HCT116 (cell line): ENCODE results near the gene GNAO1. TPM values are rescaled to one million over a fixed set of nuclear protein-coding genes. Genes with fewer than 3 reads are reported as not detected.

Source experiments
- ATAC-seq: fragments of 200-7000 bp; cut with Tn5 transposase; 2 replicates; pipeline ENCODE4 v1.9.1; 2020; ENCODE audit warnings: mild to moderate bottlenecking, moderate library complexity
- BruUV-seq: library from RNA; stranded (reverse); fragments of 400-500 nt; replicated peaks from 2 replicates; lab custom pipeline; 2021; lab: Mats Ljungman, UMichigan
- CTCF ChIA-PET: fragments of 300-600 bp; sonication (Branson Sonifier 250); formaldehyde crosslinking; loops from one replicate; lab custom pipeline; 2021; ENCODE audit warnings: antibody characterized with exemption; lab: Charles Lee
- POLR2A ChIA-PET: fragments of 300-600, 350-600 bp; sonication (Branson Sonifier 250); formaldehyde crosslinking; loops from one replicate; lab custom pipeline; 2021; ENCODE audit warnings: antibody characterized with exemption; lab: Charles Lee
- RAD21 ChIA-PET, 2 experiments: fragments of 300-600 bp; sonication (Branson Sonifier 250); formaldehyde crosslinking; loops; one replicate each; lab custom pipeline; 2023; ENCODE audit warnings: low total read pairs in 2 of 2; ENCODE audit not compliant: uncharacterized antibody in 2 of 2, unreplicated experiment in 2 of 2, low non-redundant PET in 1 of 2; lab: Charles Lee
- DNase-seq: peaks from one replicate; pipeline ENCODE4 v3.0.0-alpha.2; 2010; ENCODE audit warnings: low read depth, low spot score
- H2AFZ ChIP-seq: fragments of 200-600 bp; shearing (Covaris generic), sonication (generic); 2 replicates; pipeline ENCODE4 v1.6.1; 2017; ENCODE audit warnings: low read depth, mixed run types, mixed read lengths, antibody characterized with exemption, low read length; ENCODE audit not compliant: poor library complexity, severe bottlenecking
- H3K27ac ChIP-seq: 2 replicates; pipeline ENCODE4 v1.5.1; 2012; ENCODE audit warnings: low read depth, low read length
- H3K27me3 ChIP-seq: fragments of 200-600 bp; sonication (generic); 2 replicates; pipeline ENCODE4 v1.6.1; 2016; ENCODE audit warnings: mixed run types, low read length, mixed read lengths; ENCODE audit not compliant: insufficient read depth
- H3K36me3 ChIP-seq, 2 experiments: fragments of 200-500 bp in 1 of 2; fragments of 200-600 bp in 1 of 2; sonication (Bioruptor generic) in 1 of 2; sonication (generic) in 1 of 2; 2 replicates each; pipeline versions ENCODE4 v1.5.1 to v1.6.1; 2014 to 2016; ENCODE audit warnings: low read length in 2 of 2, inconsistent platforms in 1 of 2, mixed read lengths in 1 of 2, mixed run types in 1 of 2; ENCODE audit not compliant: insufficient read depth in 2 of 2, control insufficient read depth in 1 of 2
- H3K4me1 ChIP-seq, 2 experiments: fragments of 200-600 bp in 1 of 2; sonication (generic) in 1 of 2; 2 replicates each; pipeline versions ENCODE4 v1.5.1 to v1.6.1; 2012 to 2017; ENCODE audit warnings: low read length in 2 of 2, inconsistent platforms in 1 of 2, mild to moderate bottlenecking in 1 of 2, mixed read lengths in 1 of 2, mixed run types in 1 of 2, moderate library complexity in 1 of 2; ENCODE audit not compliant: insufficient read depth in 2 of 2, control insufficient read depth in 1 of 2
- H3K4me2 ChIP-seq: fragments of 200-600 bp; sonication (generic); 2 replicates; pipeline ENCODE4 v1.6.1; 2017; ENCODE audit warnings: mixed run types, low read length, mixed read lengths
- H3K4me3 ChIP-seq, 2 experiments: fragments of 200-600 bp in 1 of 2; sonication (generic) in 1 of 2; replicated peaks in 1 of 2; 2 replicates each; pipeline ENCODE4 v1.5.1; 2011 to 2016; ENCODE audit warnings: low read length in 2 of 2, control low read depth in 1 of 2, low read depth in 1 of 2, mild to moderate bottlenecking in 1 of 2, mixed read lengths in 1 of 2, mixed run types in 1 of 2
- H3K79me2 ChIP-seq: fragments of 200-600 bp; sonication (generic); 2 replicates; pipeline ENCODE4 v1.6.1; 2017; ENCODE audit warnings: mild to moderate bottlenecking, mixed run types, low read length, moderate library complexity, mixed read lengths; ENCODE audit not compliant: insufficient read depth
- H3K9ac ChIP-seq: fragments of 200-600 bp; sonication (generic); 2 replicates; pipeline ENCODE4 v1.6.1; 2016; ENCODE audit warnings: low read length, mixed read lengths
- H3K9me2 ChIP-seq: fragments of 200-600 bp; sonication (generic), shearing (Covaris generic); 2 replicates; pipeline ENCODE4 v1.6.1; 2017; ENCODE audit warnings: mixed run types, mild to moderate bottlenecking, moderate library complexity; ENCODE audit not compliant: insufficient read depth
- H3K9me3 ChIP-seq, 2 experiments: fragments of 200-500 bp in 1 of 2; fragments of 200-600 bp in 1 of 2; sonication (Bioruptor generic) in 1 of 2; sonication (generic) in 1 of 2; 2 replicates each; pipeline ENCODE4 v1.6.1; 2014 to 2017; ENCODE audit warnings: low read length in 2 of 2, mixed read lengths in 2 of 2, inconsistent platforms in 1 of 2, low read depth in 1 of 2, mild to moderate bottlenecking in 1 of 2, mixed run types in 1 of 2, moderate library complexity in 1 of 2; ENCODE audit not compliant: control insufficient read depth in 1 of 2, insufficient read depth in 1 of 2
- H4K20me1 ChIP-seq: fragments of 200-600 bp; sonication (generic), shearing (Covaris generic); 2 replicates; pipeline ENCODE4 v1.6.1; 2017; ENCODE audit warnings: mixed run types, mild to moderate bottlenecking, moderate library complexity; ENCODE audit not compliant: insufficient read depth
- CBX3 ChIP-seq: IDR thresholded peaks from 2 replicates; pipeline ENCODE4 v1.6.1; 2012; ENCODE audit warnings: low read depth
- EGR1 ChIP-seq: IDR thresholded peaks from 2 replicates; pipeline ENCODE4 v1.6.1; 2012; ENCODE audit warnings: low read depth
- EZH2phosphoT487 ChIP-seq: fragments of 200-600 bp; IDR thresholded peaks from 2 replicates; pipeline ENCODE4 v1.6.1; 2018; ENCODE audit warnings: antibody characterized with exemption, borderline replicate concordance
- FOSL1 ChIP-seq: IDR thresholded peaks from 2 replicates; pipeline ENCODE4 v1.6.1; 2012; ENCODE audit warnings: low read depth
- SIN3A ChIP-seq: IDR thresholded peaks from 2 replicates; pipeline ENCODE4 v1.6.1; 2012; ENCODE audit warnings: low read depth
- SP1 ChIP-seq: IDR thresholded peaks from 2 replicates; pipeline ENCODE4 v1.6.1; 2012; ENCODE audit warnings: low read depth
- TCF7L2 ChIP-seq: IDR thresholded peaks from 2 replicates; pipeline ENCODE4 v1.7.0; 2011; ENCODE audit warnings: borderline replicate concordance, inconsistent platforms; ENCODE audit not compliant: insufficient read depth, insufficient read length; ENCODE audit errors: extremely low read depth
- YY1 ChIP-seq: IDR thresholded peaks from 2 replicates; pipeline ENCODE4 v1.6.1; 2011; ENCODE audit warnings: low read length, low read depth, moderate library complexity, mild to moderate bottlenecking; ENCODE audit not compliant: insufficient replicate concordance; ENCODE audit errors: extremely low read depth
- ZNF274 ChIP-seq: fragments of 200-500 bp; sonication (Bioruptor generic); IDR thresholded peaks from 2 replicates; pipeline ENCODE4 v1.6.1; 2014; ENCODE audit warnings: mild to moderate bottlenecking, low read depth, low read length, inconsistent platforms
- intact Hi-C: fragments of 100-400 bp; cut with micrococcal nuclease; formaldehyde crosslinking; loops from 2 replicates; pipeline ENCODE4 v1.10.0; 2022
- total RNA-seq: library from RNA; stranded (reverse); gene quantifications from one replicate; pipeline ENCODE4 v1.2.1, GENCODE V29; 2021; ENCODE audit not compliant: unreplicated experiment
- TF ChIP-seq, protein P1 (sequence below): IDR thresholded peaks from 2 replicates; pipeline ENCODE4 v1.6.1; 2012; ENCODE audit warnings: low read depth
- TF ChIP-seq, protein P2 (sequence below), 3 experiments: fragments of 200-600 bp in 1 of 3; sonication (generic) in 1 of 3; IDR thresholded peaks in 2 of 3; conservative IDR thresholded peaks in 1 of 3; 2 replicates each; pipeline ENCODE4 v1.5.1; 2012 to 2017; ENCODE audit warnings: low read depth in 2 of 3, low read length in 2 of 3, antibody characterized with exemption in 1 of 3, borderline replicate concordance in 1 of 3, control low read depth in 1 of 3, mild to moderate bottlenecking in 1 of 3, mixed read lengths in 1 of 3, mixed run types in 1 of 3, moderate library complexity in 1 of 3; ENCODE audit not compliant: insufficient read depth in 1 of 3
- TF ChIP-seq, protein P3 (sequence below): IDR thresholded peaks from 2 replicates; pipeline ENCODE4 v1.6.1; 2012

GNAO1 gene
- total RNA-seq, 1 experiment from 2014 or later = 0.12 TPM

DNA sequence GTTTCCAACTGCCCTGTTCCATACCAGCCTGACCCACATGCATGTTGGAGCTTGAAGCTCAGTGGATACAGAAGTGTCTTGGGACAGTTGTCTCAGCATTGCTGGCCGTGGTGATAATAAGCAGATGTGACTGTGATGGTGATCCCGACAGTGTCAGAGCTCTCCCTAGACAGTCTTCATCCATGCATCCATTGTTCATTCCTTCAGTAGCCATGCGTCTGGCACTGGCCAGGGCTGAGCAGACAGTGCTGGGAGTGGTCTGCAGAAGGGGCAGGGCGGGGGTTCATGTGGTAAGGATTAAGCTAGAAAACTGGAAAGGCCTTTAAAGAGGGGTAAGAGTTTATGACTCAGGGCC is 68.1 kb downstream of the GNAO1 start:
- H3K4me1 ChIP-seq = no peaks in the 10 kb centered on the region
- no peak overlapping the region for H2AFZ ChIP-seq
- DNase-seq (no peak), ATAC-seq (no peak)
- ChIA-PET CTCF (no interaction called here), RAD21 (no interaction called here), POLR2A (no interaction called here)
- no peaks in the 10 kb centered on the region for H3K79me2 ChIP-seq
- no peak overlapping the region for H3K9ac ChIP-seq
- no peaks in the 10 kb centered on the region for H3K36me3 ChIP-seq
- no peak for TF ChIP-seq CBX3
- TF ChIP-seq YY1 = no peak
- no peak for TF ChIP-seq TCF7L2
- no peak for TF ChIP-seq ZNF274
- TF ChIP-seq, protein P1, sequence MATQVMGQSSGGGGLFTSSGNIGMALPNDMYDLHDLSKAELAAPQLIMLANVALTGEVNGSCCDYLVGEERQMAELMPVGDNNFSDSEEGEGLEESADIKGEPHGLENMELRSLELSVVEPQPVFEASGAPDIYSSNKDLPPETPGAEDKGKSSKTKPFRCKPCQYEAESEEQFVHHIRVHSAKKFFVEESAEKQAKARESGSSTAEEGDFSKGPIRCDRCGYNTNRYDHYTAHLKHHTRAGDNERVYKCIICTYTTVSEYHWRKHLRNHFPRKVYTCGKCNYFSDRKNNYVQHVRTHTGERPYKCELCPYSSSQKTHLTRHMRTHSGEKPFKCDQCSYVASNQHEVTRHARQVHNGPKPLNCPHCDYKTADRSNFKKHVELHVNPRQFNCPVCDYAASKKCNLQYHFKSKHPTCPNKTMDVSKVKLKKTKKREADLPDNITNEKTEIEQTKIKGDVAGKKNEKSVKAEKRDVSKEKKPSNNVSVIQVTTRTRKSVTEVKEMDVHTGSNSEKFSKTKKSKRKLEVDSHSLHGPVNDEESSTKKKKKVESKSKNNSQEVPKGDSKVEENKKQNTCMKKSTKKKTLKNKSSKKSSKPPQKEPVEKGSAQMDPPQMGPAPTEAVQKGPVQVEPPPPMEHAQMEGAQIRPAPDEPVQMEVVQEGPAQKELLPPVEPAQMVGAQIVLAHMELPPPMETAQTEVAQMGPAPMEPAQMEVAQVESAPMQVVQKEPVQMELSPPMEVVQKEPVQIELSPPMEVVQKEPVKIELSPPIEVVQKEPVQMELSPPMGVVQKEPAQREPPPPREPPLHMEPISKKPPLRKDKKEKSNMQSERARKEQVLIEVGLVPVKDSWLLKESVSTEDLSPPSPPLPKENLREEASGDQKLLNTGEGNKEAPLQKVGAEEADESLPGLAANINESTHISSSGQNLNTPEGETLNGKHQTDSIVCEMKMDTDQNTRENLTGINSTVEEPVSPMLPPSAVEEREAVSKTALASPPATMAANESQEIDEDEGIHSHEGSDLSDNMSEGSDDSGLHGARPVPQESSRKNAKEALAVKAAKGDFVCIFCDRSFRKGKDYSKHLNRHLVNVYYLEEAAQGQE = no peak
- TF ChIP-seq, protein P2, sequence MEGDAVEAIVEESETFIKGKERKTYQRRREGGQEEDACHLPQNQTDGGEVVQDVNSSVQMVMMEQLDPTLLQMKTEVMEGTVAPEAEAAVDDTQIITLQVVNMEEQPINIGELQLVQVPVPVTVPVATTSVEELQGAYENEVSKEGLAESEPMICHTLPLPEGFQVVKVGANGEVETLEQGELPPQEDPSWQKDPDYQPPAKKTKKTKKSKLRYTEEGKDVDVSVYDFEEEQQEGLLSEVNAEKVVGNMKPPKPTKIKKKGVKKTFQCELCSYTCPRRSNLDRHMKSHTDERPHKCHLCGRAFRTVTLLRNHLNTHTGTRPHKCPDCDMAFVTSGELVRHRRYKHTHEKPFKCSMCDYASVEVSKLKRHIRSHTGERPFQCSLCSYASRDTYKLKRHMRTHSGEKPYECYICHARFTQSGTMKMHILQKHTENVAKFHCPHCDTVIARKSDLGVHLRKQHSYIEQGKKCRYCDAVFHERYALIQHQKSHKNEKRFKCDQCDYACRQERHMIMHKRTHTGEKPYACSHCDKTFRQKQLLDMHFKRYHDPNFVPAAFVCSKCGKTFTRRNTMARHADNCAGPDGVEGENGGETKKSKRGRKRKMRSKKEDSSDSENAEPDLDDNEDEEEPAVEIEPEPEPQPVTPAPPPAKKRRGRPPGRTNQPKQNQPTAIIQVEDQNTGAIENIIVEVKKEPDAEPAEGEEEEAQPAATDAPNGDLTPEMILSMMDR (IDR thresholded peaks at IDR 0.05 in 2 of 3, conservative IDR thresholded peaks at IDR 0.05 in 1 of 3; ENCODE audit: borderline replicate concordance in 1 of 3, insufficient read depth in 1 of 3, low read depth in 2 of 3, low read length in 2 of 3) = no peak
- TF ChIP-seq, protein P3, sequence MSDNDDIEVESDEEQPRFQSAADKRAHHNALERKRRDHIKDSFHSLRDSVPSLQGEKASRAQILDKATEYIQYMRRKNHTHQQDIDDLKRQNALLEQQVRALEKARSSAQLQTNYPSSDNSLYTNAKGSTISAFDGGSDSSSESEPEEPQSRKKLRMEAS = no peak
- no peak for TF ChIP-seq FOSL1
- TF ChIP-seq SIN3A = no peak
- TF ChIP-seq EZH2phosphoT487 = no peak
- TF ChIP-seq SP1 = no peak
- no peak for TF ChIP-seq EGR1
- H3K4me3 ChIP-seq = no peak overlapping the region
- intact Hi-C loops = no loop called here
- H3K27ac ChIP-seq = no peak overlapping the region
- BruUV-seq = no TSS peak
- H3K9me3 ChIP-seq = no peaks in the 10 kb centered on the region
- peaks cover 43% of the 10 kb centered on the region for H3K27me3 ChIP-seq
- no peaks in the 10 kb centered on the region for H3K9me2 ChIP-seq
- no peak overlapping the region for H3K4me2 ChIP-seq
- no peaks in the 10 kb centered on the region for H4K20me1 ChIP-seq
